SK-N-SH treated with all-trans-retinoic acid at 6 μM for 48 hours (cell line): ENCODE results near the gene HLTF.

Source experiments
- ATAC-seq: fragments of 200-7000 bp; cut with Tn5 transposase; 3 replicates; pipeline ENCODE4 v1.9.1; 2020; ENCODE audit warnings: mild to moderate bottlenecking, moderate library complexity
- ARNTL ChIP-seq: fragments of 450-650 bp; formaldehyde crosslinking; IDR thresholded peaks from 2 replicates; pipeline ENCODE4 v1.5.0; 2020; ENCODE audit warnings: low read depth, mild to moderate bottlenecking, moderate library complexity, borderline replicate concordance
- BACH2 ChIP-seq: fragments of 250-450 bp; sonication (Bioruptor Pico); IDR thresholded peaks from 2 replicates; pipeline ENCODE4 v1.9.0; 2021; ENCODE audit warnings: mild to moderate bottlenecking, borderline replicate concordance
- CREB5 ChIP-seq: fragments of 250-450 bp; sonication (Bioruptor Pico); IDR thresholded peaks from 2 replicates; pipeline ENCODE4 v1.5.1; 2020; ENCODE audit warnings: low read depth, mild to moderate bottlenecking, moderate library complexity
- CSDC2 ChIP-seq: fragments of 250-450 bp; sonication (Bioruptor Pico); IDR thresholded peaks from 2 replicates; pipeline ENCODE4 v1.5.0; 2020; ENCODE audit warnings: mild to moderate bottlenecking, moderate library complexity
- ESRRG ChIP-seq: fragments of 250-450 bp; sonication (Bioruptor Pico); IDR thresholded peaks from 2 replicates; pipeline ENCODE4 v1.6.1; 2021; ENCODE audit warnings: mild to moderate bottlenecking
- GLIS3 ChIP-seq: fragments of 250-450 bp; sonication (Bioruptor Pico); IDR thresholded peaks from 2 replicates; pipeline ENCODE4 v1.5.0; 2020; ENCODE audit warnings: mild to moderate bottlenecking, moderate library complexity
- ISL1 ChIP-seq: fragments of 250-450 bp; sonication (Bioruptor Pico); IDR thresholded peaks from 2 replicates; pipeline ENCODE4 v2.1.2; 2022; ENCODE audit warnings: mild to moderate bottlenecking, moderate library complexity
- PATZ1 ChIP-seq: fragments of 250-450 bp; sonication (Bioruptor Pico); IDR thresholded peaks from 2 replicates; pipeline ENCODE4 v1.8.0; 2020; ENCODE audit warnings: mild to moderate bottlenecking, moderate library complexity, borderline replicate concordance
- POU6F1 ChIP-seq: fragments of 250-450 bp; sonication (Bioruptor Pico); IDR thresholded peaks from 2 replicates; pipeline ENCODE4 v1.8.0; 2021; ENCODE audit warnings: low read depth, mild to moderate bottlenecking, moderate library complexity, borderline replicate concordance
- PPARA ChIP-seq: fragments of 250-450 bp; sonication (Bioruptor Pico); IDR thresholded peaks from 2 replicates; pipeline ENCODE4 v1.5.0; 2020; ENCODE audit warnings: mild to moderate bottlenecking, borderline replicate concordance
- RARB ChIP-seq: fragments of 250-450 bp; sonication (Bioruptor Pico); IDR thresholded peaks from 2 replicates; pipeline ENCODE4 v1.8.0; 2021; ENCODE audit warnings: mild to moderate bottlenecking, moderate library complexity
- SNAI2 ChIP-seq: fragments of 250-450 bp; sonication (Bioruptor Pico); IDR thresholded peaks from 2 replicates; pipeline ENCODE4 v1.5.0; 2020; ENCODE audit warnings: mild to moderate bottlenecking, moderate library complexity
- TCF4 ChIP-seq: fragments of 250-450 bp; sonication (Bioruptor Pico); IDR thresholded peaks from 2 replicates; pipeline ENCODE4 v1.8.0; 2021; ENCODE audit warnings: mild to moderate bottlenecking, moderate library complexity, borderline replicate concordance
- TSHZ2 ChIP-seq: fragments of 250-450 bp; sonication (Bioruptor Pico); IDR thresholded peaks from 2 replicates; pipeline ENCODE4 v1.5.0; 2020; ENCODE audit warnings: mild to moderate bottlenecking, moderate library complexity
- ZC3H10 ChIP-seq: fragments of 250-450 bp; sonication (Bioruptor Pico); IDR thresholded peaks from 2 replicates; pipeline ENCODE4 v1.5.1; 2021; ENCODE audit warnings: mild to moderate bottlenecking, moderate library complexity
- ZFP3 ChIP-seq: fragments of 250-450 bp; sonication (Bioruptor Pico); IDR thresholded peaks from 2 replicates; pipeline ENCODE4 v1.5.0; 2020; ENCODE audit warnings: mild to moderate bottlenecking, moderate library complexity
- ZFP30 ChIP-seq: fragments of 450-650 bp; formaldehyde crosslinking; IDR thresholded peaks from 2 replicates; pipeline ENCODE4 v1.5.0; 2022; ENCODE audit warnings: mild to moderate bottlenecking, moderate library complexity
- ZNF565 ChIP-seq: fragments of 450-650 bp; formaldehyde crosslinking; conservative IDR thresholded peaks from 2 replicates; pipeline ENCODE4 v1.5.0; 2020; ENCODE audit warnings: low read depth, mild to moderate bottlenecking, moderate library complexity
- ZNF70 ChIP-seq: fragments of 450-650 bp; formaldehyde crosslinking; IDR thresholded peaks from 2 replicates; pipeline ENCODE4 v1.5.0; 2020; ENCODE audit warnings: mild to moderate bottlenecking, moderate library complexity
- ZNF8 ChIP-seq: fragments of 450-650 bp; formaldehyde crosslinking; IDR thresholded peaks from 2 replicates; pipeline ENCODE4 v1.5.0; 2020; ENCODE audit warnings: mild to moderate bottlenecking, moderate library complexity

HLTF gene

DNA sequence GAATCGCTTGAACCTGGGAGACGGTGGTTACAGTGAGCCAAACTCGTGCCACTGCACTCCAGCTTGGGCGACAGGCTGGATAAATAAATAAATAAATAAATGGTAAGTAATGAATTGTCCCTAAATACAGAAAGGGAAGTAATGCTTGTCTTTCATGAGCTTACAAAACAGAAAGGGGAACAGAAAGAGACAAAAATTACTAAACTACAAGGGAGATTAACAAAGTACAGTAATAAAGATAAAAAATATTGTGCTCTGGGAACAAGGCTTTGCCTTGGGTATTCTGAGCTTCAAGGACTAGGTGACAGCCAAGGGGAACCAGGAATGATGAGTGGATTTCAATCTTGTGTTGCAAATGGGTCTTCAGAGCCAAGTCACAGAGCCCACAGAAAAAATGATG lies 9.2 kb upstream of the HLTF start:
- TF ChIP-seq RARB (CRISPR knock-in tag) (no peak), ZNF565 (CRISPR knock-in tag) (no peak)
- TF ChIP-seq, all 23 proteins: peak for 0

DNA sequence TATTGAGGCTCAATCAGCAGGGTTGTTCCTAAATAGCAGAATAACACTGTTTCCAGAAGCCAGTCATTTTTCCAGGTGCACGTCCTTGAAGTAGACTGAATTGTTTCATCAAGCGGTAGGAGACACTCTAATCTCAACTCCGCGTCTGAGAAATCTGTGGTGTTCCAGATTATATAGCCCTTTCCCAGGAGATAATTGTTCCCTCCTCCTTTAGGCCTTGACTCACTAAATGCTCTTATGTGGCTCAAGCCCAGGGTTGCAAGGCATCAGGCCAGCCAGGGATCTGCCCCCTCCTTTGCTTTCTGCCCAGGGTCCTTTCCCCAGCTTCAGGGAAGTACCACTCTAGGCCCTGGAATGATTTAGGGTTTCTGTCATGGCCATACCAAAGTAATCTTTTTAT lies 5.7 kb upstream of the HLTF start:
- no peak for TF ChIP-seq ZFP3 (CRISPR knock-in tag)
- no peak for TF ChIP-seq PPARA (CRISPR knock-in tag)
- TF ChIP-seq ZFP30 = no peak
- no peak for TF ChIP-seq RARB (CRISPR knock-in tag)
- TF ChIP-seq TSHZ2 = no peak
- TF ChIP-seq ZNF565 (CRISPR knock-in tag) = no peak
- no peak for TF ChIP-seq BACH2 (CRISPR knock-in tag)
- no peak for TF ChIP-seq CSDC2 (CRISPR knock-in tag)
- TF ChIP-seq ESRRG (CRISPR knock-in tag) = no peak
- TF ChIP-seq ZNF8 = no peak
- TF ChIP-seq ZC3H10 (CRISPR knock-in tag) = no peak
- TF ChIP-seq GLIS3 (CRISPR knock-in tag) = no peak
- no peak; the same call in 2 of the 3 replicates for ATAC-seq

More for the DNA sequence above, 9.2 kb upstream of the HLTF start:
- ATAC-seq = no peak

DNA sequence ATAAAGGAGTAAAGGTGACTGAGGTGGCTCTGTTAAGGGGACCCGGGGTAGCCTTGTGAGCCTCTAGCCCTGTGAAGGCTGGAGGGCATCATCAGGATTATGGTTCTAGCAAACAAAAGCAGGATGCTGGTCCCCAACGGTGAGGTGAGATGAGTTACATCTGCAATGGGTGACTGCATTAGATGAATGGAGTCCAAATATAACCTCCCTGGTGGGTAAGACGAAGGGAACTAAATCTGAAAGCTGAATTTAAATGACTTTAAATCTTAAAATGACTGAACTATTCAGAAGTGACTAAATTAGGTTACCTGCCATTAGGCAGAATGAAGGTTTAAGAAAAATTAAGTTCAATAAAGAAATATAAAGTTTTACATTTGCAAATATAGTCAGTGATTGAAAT lies 4.6 kb upstream of the HLTF start:
- no peak for TF ChIP-seq ZFP30
- TF ChIP-seq PATZ1 (CRISPR knock-in tag) = no peak
- no peak for ATAC-seq

GRCh38 chr3:149090461-149090860 lies 4.1 kb upstream of the HLTF start:
- ATAC-seq = no peak
- TF ChIP-seq ZFP3 (CRISPR knock-in tag) (no peak), ISL1 (CRISPR knock-in tag) (no peak), TSHZ2 (no peak), ZNF70 (CRISPR knock-in tag) (no peak), PATZ1 (CRISPR knock-in tag) (no peak), SNAI2 (CRISPR knock-in tag) (no peak), ZNF565 (CRISPR knock-in tag) (no peak)

DNA sequence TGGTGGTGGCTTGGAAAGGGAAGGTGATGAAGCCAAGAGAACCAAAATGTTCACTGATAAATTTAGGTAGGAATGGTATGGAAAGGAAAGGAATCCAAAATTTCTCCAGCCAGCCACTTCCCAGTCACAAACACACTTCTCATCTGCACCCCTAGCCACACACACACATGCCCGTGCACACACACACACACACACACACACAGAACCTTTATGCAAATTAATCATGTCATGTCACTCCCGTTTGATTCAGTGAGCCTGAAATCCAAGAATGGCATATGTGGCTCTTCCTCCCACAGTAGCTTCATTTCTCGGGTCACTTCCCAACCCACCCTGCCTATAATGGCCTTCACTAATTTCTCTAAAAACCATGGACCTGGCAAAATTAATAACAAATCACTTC lies 3.1 kb upstream of the HLTF start:
- no peak for ATAC-seq
- TF ChIP-seq TSHZ2 = no peak
- TF ChIP-seq POU6F1 = no peak
- no peak for TF ChIP-seq ARNTL (CRISPR knock-in tag)
- TF ChIP-seq CREB5 (CRISPR knock-in tag) = no peak
- no peak for TF ChIP-seq ZNF8
- no peak for TF ChIP-seq TCF4
